CD14-positive monocyte (primary cell): Measurements from ENCODE around the gene EPAS1. TPM values are rescaled to one million over a fixed set of nuclear protein-coding genes. Genes with fewer than 3 reads are reported as not detected.

Experiments used
- DNase-seq, 3 donors: peaks; one replicate each; pipeline ENCODE4 v3.0.0-alpha.2; 2011 to 2022
- H2AFZ ChIP-seq: 2 replicates; pipeline ENCODE4 v1.6.0; 2012; ENCODE audit warnings: mild to moderate bottlenecking, low read depth, low read length, inconsistent platforms; ENCODE audit not compliant: insufficient read depth, poor library complexity, severe bottlenecking
- H3K27ac ChIP-seq, 2 donors: 1 replicate in 1 of 2; 2 replicates in 1 of 2; pipeline ENCODE4 v1.5.1; 2012 to 2013; ENCODE audit warnings: low read length in 2 of 2, control low read depth in 1 of 2, inconsistent platforms in 1 of 2, low read depth in 1 of 2, mild to moderate bottlenecking in 1 of 2
- H3K27me3 ChIP-seq, 2 donors: one replicate each; pipeline versions ENCODE4 v1.6.0 to v1.6.1; 2011 to 2013; ENCODE audit warnings: low read length in 2 of 2; ENCODE audit not compliant: control insufficient read depth in 2 of 2, insufficient read depth in 2 of 2
- H3K36me3 ChIP-seq, 2 donors: replicated peaks in 1 of 2; 1 replicate in 1 of 2; 2 replicates in 1 of 2; pipeline versions ENCODE4 v1.5.1 to v1.6.1; 2012 to 2013; ENCODE audit warnings: low read length in 2 of 2, control low read depth in 1 of 2, inconsistent platforms in 1 of 2, mild to moderate bottlenecking in 1 of 2; ENCODE audit not compliant: insufficient read depth in 2 of 2, control insufficient read depth in 1 of 2
- H3K4me1 ChIP-seq, 2 donors: 1 replicate in 1 of 2; 2 replicates in 1 of 2; pipeline versions ENCODE4 v1.5.1 to v1.6.1; 2012 to 2013; ENCODE audit warnings: low read length in 2 of 2, control low read depth in 1 of 2, inconsistent platforms in 1 of 2, mild to moderate bottlenecking in 1 of 2, moderate library complexity in 1 of 2; ENCODE audit not compliant: insufficient read depth in 2 of 2, control insufficient read depth in 1 of 2
- H3K4me2 ChIP-seq: replicated peaks from 2 replicates; pipeline ENCODE3; 2012; ENCODE audit warnings: low read length, moderate library complexity, mild to moderate bottlenecking; ENCODE audit not compliant: poor library complexity, severe bottlenecking; ENCODE audit errors: extremely low read depth
- H3K4me3 ChIP-seq, 3 experiments: fragments of 200-600 bp in 1 of 3; sonication (generic) in 1 of 3; replicated peaks in 1 of 3; 1 replicate in 2 of 3; 2 replicates in 1 of 3; pipeline ENCODE4 v1.5.1; 2011 to 2013; ENCODE audit warnings: low read length in 3 of 3, mild to moderate bottlenecking in 3 of 3, control low read depth in 2 of 3, low read depth in 2 of 3, inconsistent platforms in 1 of 3, moderate library complexity in 1 of 3
- H3K79me2 ChIP-seq: 2 replicates; pipeline ENCODE4 v1.6.0; 2012; ENCODE audit warnings: mild to moderate bottlenecking, control low read depth, inconsistent platforms, low read length, moderate library complexity; ENCODE audit not compliant: insufficient read depth
- H3K9ac ChIP-seq: 2 replicates; pipeline ENCODE4 v1.6.0; 2017; ENCODE audit warnings: low read length, mild to moderate bottlenecking; ENCODE audit not compliant: insufficient read depth, poor library complexity, severe bottlenecking
- H3K9me3 ChIP-seq, 2 donors: replicated peaks in 1 of 2; 1 replicate in 1 of 2; 2 replicates in 1 of 2; pipeline versions ENCODE4 v1.5.1 to v1.6.1; 2012 to 2013; ENCODE audit warnings: low read length in 2 of 2, control low read depth in 1 of 2; ENCODE audit not compliant: control insufficient read depth in 1 of 2, insufficient read depth in 1 of 2
- H4K20me1 ChIP-seq: 2 replicates; pipeline ENCODE4 v1.6.0; 2012; ENCODE audit warnings: mild to moderate bottlenecking, low read length, control low read depth, moderate library complexity; ENCODE audit not compliant: insufficient read depth
- H3K27ac Mint-ChIP-seq, 7 donors: one replicate each; pipeline ENCODE4 v1.8.0; 2020; ENCODE audit warnings: mild to moderate bottlenecking in 7 of 7, mixed read lengths in 7 of 7, moderate library complexity in 6 of 7, inconsistent platforms in 2 of 7
- H3K27me3 Mint-ChIP-seq, 3 donors: one replicate each; pipeline ENCODE4 v1.8.0; 2021 to 2022; ENCODE audit warnings: low read depth in 3 of 3, mild to moderate bottlenecking in 3 of 3, mixed read lengths in 3 of 3, moderate library complexity in 3 of 3, inconsistent platforms in 1 of 3
- H3K36me3 Mint-ChIP-seq, 2 donors: one replicate each; pipeline ENCODE4 v1.8.0; 2020; ENCODE audit warnings: mixed read lengths in 2 of 2, inconsistent platforms in 1 of 2, mild to moderate bottlenecking in 1 of 2
- H3K4me1 Mint-ChIP-seq: one replicate; pipeline ENCODE4 v1.8.0; 2020; ENCODE audit warnings: mild to moderate bottlenecking, mixed read lengths
- H3K4me3 Mint-ChIP-seq, 2 donors: one replicate each; pipeline ENCODE4 v1.8.0; 2020; ENCODE audit warnings: mild to moderate bottlenecking in 2 of 2, mixed read lengths in 2 of 2, moderate library complexity in 1 of 2
- H3K9me3 Mint-ChIP-seq, 7 donors: one replicate each; pipeline ENCODE4 v1.8.0; 2020 to 2022; ENCODE audit warnings: mixed read lengths in 7 of 7, mild to moderate bottlenecking in 6 of 7, moderate library complexity in 6 of 7, inconsistent platforms in 2 of 7
- WGBS: methylation state at CpG from one replicate; pipeline ENCODE4 v1.1.5; 2013; ENCODE audit warnings: missing lambda C conversion rate; ENCODE audit not compliant: insufficient coverage; 5-methylcytosine and 5-hydroxymethylcytosine counted together
- intact Hi-C, 2 donors: fragments of 100-400 bp; cut with micrococcal nuclease; formaldehyde crosslinking; loops; one replicate each; pipeline versions ENCODE4 v1.15.0 to v1.15.1; 2023
- polyA plus RNA-seq, 3 donors: library from polyadenylated mRNA; depleted of rRNA in 1 of 3; unstranded in 2 of 3; stranded (reverse) in 1 of 3; fragments of 300-500 nt in 2 of 3; fragments of >200 nt in 1 of 3; fragmentation: Illumina TruSeq in 2 of 3; gene quantifications; 1 replicate in 2 of 3; 2 replicates in 1 of 3; pipeline ENCODE4 v1.2.3, GENCODE V29; 2012 to 2021
- TF ChIP-seq, protein P1 (sequence below): fragments of 200-600 bp; IDR thresholded peaks from one replicate; pipeline ENCODE4 v1.8.0; 2022; ENCODE audit warnings: antibody characterized with exemption, mild to moderate bottlenecking

The EPAS1 gene
- polyA plus RNA-seq, 3 donors: 0.11 to 1.0 (median 0.88) TPM

DNA sequence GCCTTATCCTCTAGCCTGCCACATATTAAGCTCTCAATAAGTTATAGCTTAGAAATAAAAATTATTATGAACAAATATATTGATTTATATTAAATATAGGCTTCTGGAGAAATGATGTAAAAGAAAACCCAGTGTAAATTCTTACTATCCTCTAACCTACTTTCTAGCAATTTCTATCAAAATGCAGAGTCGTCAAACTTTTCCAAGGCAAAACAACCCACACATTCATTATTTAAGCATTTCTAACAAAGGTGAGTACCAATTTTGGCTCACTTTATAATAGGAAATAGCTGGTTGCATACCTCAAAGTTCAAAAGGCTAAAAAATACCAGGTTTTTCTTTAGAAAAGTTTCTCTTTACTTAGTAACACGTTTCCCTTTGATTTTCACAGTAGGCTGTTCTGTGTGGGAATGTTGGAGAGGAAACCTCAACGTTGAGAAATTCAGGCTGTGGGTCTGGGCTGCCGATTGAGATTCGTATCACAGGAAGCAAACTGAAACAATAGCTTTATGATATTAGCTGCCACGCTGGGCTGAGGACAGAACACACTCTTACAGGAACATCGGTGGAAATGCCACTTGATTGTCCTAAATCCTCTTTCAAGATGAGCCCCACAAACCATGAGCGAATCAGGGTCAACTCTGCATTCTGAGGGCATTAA is 53.0 kb downstream of the EPAS1 start:
- DNase-seq: no peak
- TF ChIP-seq, protein P1, sequence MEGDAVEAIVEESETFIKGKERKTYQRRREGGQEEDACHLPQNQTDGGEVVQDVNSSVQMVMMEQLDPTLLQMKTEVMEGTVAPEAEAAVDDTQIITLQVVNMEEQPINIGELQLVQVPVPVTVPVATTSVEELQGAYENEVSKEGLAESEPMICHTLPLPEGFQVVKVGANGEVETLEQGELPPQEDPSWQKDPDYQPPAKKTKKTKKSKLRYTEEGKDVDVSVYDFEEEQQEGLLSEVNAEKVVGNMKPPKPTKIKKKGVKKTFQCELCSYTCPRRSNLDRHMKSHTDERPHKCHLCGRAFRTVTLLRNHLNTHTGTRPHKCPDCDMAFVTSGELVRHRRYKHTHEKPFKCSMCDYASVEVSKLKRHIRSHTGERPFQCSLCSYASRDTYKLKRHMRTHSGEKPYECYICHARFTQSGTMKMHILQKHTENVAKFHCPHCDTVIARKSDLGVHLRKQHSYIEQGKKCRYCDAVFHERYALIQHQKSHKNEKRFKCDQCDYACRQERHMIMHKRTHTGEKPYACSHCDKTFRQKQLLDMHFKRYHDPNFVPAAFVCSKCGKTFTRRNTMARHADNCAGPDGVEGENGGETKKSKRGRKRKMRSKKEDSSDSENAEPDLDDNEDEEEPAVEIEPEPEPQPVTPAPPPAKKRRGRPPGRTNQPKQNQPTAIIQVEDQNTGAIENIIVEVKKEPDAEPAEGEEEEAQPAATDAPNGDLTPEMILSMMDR: no peak
- peaks cover 26 to 27% of the 10 kb centered on the region in 2 donors for H3K4me1 ChIP-seq
- no peak overlapping the region for H3K4me3 ChIP-seq
- no peaks in the 10 kb centered on the region for H3K79me2 ChIP-seq
- peaks cover 5 to 8% (median 6%) of the 10 kb centered on the region in 3 donors for H3K27me3 Mint-ChIP-seq
- H3K9ac ChIP-seq: no peak overlapping the region
- H3K9me3 Mint-ChIP-seq: no peaks in the 10 kb centered on the region
- H3K36me3 Mint-ChIP-seq: no peaks in the 10 kb centered on the region
- intact Hi-C loops: no loop called here
- peak overlapping the region; percentile 58 for H2AFZ ChIP-seq
- WGBS: 0% methylated on average over 3 of the region's 8 CpGs
- H3K36me3 ChIP-seq: no peaks in the 10 kb centered on the region
- H3K27ac ChIP-seq: no peak overlapping the region
- H3K4me2 ChIP-seq: peak overlapping the region; percentile 40
- no peaks in the 10 kb centered on the region for H3K27me3 ChIP-seq
- peaks cover 29% of the 10 kb centered on the region for H3K4me1 Mint-ChIP-seq
- H3K4me3 Mint-ChIP-seq: peak overlapping the region in 1 of 2 donors; percentile 69
- H4K20me1 ChIP-seq: no peaks in the 10 kb centered on the region
- no peak overlapping the region for H3K27ac Mint-ChIP-seq
- no peaks in the 10 kb centered on the region for H3K9me3 ChIP-seq

DNA sequence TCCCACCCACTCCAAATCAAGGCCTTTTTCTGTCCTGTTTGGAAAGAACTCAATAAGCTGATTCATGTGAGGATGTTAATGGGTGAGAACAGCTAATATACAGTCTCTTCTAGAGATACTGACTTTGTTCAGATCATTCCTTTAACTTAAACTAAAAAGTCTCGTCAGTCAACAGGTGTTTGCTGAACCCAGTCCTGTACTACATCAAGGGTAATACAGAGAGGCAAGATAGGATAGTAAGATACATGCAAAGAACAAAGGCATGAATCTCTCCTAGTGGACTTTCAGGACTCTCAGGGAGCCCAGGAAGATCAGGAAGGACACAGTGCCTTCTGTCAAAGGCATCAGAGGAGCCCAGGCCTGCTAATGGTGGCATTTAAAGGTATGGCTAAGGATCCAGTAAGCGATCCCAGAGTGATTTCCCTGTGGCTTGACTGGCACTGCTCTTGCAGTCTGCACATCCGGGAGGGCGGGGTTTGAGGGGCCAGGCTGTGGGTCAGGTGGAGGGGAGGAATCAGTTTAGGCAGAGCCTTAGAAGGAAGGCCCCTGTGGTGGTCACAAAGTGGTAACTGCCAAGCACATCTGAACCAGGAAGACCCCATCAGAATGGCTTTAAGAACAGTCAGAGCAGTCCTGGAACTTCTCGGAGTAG is 54.0 kb downstream of the EPAS1 start:
- WGBS: 16% methylated on average over 4 of the region's 5 CpGs

More for the DNA sequence above, 54.0 kb downstream of the EPAS1 start:
- H4K20me1 ChIP-seq: no peaks in the 10 kb centered on the region
- H2AFZ ChIP-seq: peak overlapping the region; percentile 98
- peaks cover 29% of the 10 kb centered on the region for H3K4me1 Mint-ChIP-seq
- no peaks in the 10 kb centered on the region for H3K36me3 ChIP-seq
- peaks cover 26 to 27% of the 10 kb centered on the region in 2 donors for H3K4me1 ChIP-seq
- intact Hi-C loops: no loop called here
- H3K9me3 Mint-ChIP-seq: no peaks in the 10 kb centered on the region
- DNase-seq: no peak
- peaks cover 0 to under 1% of the 10 kb centered on the region in 2 donors for H3K36me3 Mint-ChIP-seq
- H3K4me3 Mint-ChIP-seq: peak overlapping the region; percentile 83 to 90
- peaks cover 5 to 8% (median 6%) of the 10 kb centered on the region in 3 donors for H3K27me3 Mint-ChIP-seq
- peak overlapping the region; percentile 70 for H3K9ac ChIP-seq
- peak overlapping the region in 1 of 2 donors; percentile 64 for H3K27ac ChIP-seq
- H3K4me2 ChIP-seq: peak overlapping the region; percentile 87
- peak overlapping the region in 3 of 7 donors; percentile 19 to 79 (median 66) for H3K27ac Mint-ChIP-seq
- no peaks in the 10 kb centered on the region for H3K27me3 ChIP-seq
- H3K9me3 ChIP-seq: no peaks in the 10 kb centered on the region
- H3K79me2 ChIP-seq: no peaks in the 10 kb centered on the region
- H3K4me3 ChIP-seq: peak overlapping the region; percentile 57 to 85 (median 65)
- TF ChIP-seq, protein P1: no peak
